ENCODE results near the gene TEPSIN.

The TEPSIN gene

GRCh38 chr17:81234940-81235821 is 3.7 kb downstream of the TEPSIN start:
- H3K79me2 ChIP-seq (ENCODE audit: insufficient read depth, low read length), result peaks cover 21% of the 10 kb centered on the region
- H4K20me1 ChIP-seq (ENCODE audit: low read depth, low read length), result no peaks in the 10 kb centered on the region
- TF ChIP-seq EZH2phosphoT487 (conservative IDR thresholded peaks at IDR 0.05; ENCODE audit: low read length) (no peak), CTCF (IDR thresholded peaks at IDR 0.05; ENCODE audit: insufficient read depth, low read length, poor library complexity, severe bottlenecking) (no peak)
- no peaks in the 10 kb centered on the region for H3K9me2 ChIP-seq (replicated peaks; ENCODE audit: insufficient read depth, low read length)
- H3K9ac ChIP-seq (ENCODE audit: low read length), result no peak overlapping the region
- no peaks in the 10 kb centered on the region for H3K27me3 ChIP-seq (ENCODE audit: low read length)
- no peak overlapping the region for H3K27ac ChIP-seq (ENCODE audit: low read depth, low read length)
- H2AFZ ChIP-seq (ENCODE audit: low read depth, low read length, severe bottlenecking), result no peak overlapping the region
- no peak overlapping the region for H3K4me2 ChIP-seq (ENCODE audit: low read depth, low read length, poor library complexity, severe bottlenecking)
- H3K36me3 ChIP-seq (ENCODE audit: low read length), result no peaks in the 10 kb centered on the region
- H3K4me3 ChIP-seq (ENCODE audit: insufficient read depth, low read length, poor library complexity, severe bottlenecking), result no peak overlapping the region
- no peaks in the 10 kb centered on the region for H3F3A ChIP-seq (ENCODE audit: insufficient read depth)
- H3K9me3 ChIP-seq (ENCODE audit: insufficient read depth, low read length), result no peaks in the 10 kb centered on the region

- no peaks in the 10 kb centered on the region for H3F3A ChIP-seq (ENCODE audit: insufficient read depth)
- H3K9ac ChIP-seq (ENCODE audit: low read length), result no peak overlapping the region
- H3K9me3 ChIP-seq (ENCODE audit: insufficient read depth, low read length), result no peaks in the 10 kb centered on the region
- peaks cover 14% of the 10 kb centered on the region for H3K79me2 ChIP-seq (ENCODE audit: insufficient read depth, low read length)
- no peaks in the 10 kb centered on the region for H3K9me2 ChIP-seq (replicated peaks; ENCODE audit: insufficient read depth, low read length)
- no peak overlapping the region for H2AFZ ChIP-seq (ENCODE audit: low read depth, low read length, severe bottlenecking)
- no peak overlapping the region for H3K27ac ChIP-seq (ENCODE audit: low read depth, low read length)
- H3K36me3 ChIP-seq (ENCODE audit: low read length), result no peaks in the 10 kb centered on the region
- H3K27me3 ChIP-seq (ENCODE audit: low read length), result no peaks in the 10 kb centered on the region
- no peak overlapping the region for H3K4me3 ChIP-seq (ENCODE audit: insufficient read depth, low read length, poor library complexity, severe bottlenecking)
- H3K4me2 ChIP-seq (ENCODE audit: low read depth, low read length, poor library complexity, severe bottlenecking), result no peak overlapping the region
- TF ChIP-seq EZH2phosphoT487 (conservative IDR thresholded peaks at IDR 0.05; ENCODE audit: low read length), result no peak
- TF ChIP-seq CTCF (IDR thresholded peaks at IDR 0.05; ENCODE audit: insufficient read depth, low read length, poor library complexity, severe bottlenecking), result no peak
- H4K20me1 ChIP-seq (ENCODE audit: low read depth, low read length), result no peaks in the 10 kb centered on the region
Observed at GRCh38 chr17:81234506-81234855, 4.4 kb downstream of the TEPSIN start.

- Histone ChIP-seq H3K9me3 (ENCODE audit: insufficient read depth, low read length) (no peaks in the 10 kb centered on the region), H3K36me3 (ENCODE audit: low read length) (no peaks in the 10 kb centered on the region), H3F3A (ENCODE audit: insufficient read depth) (no peaks in the 10 kb centered on the region), H3K4me2 (ENCODE audit: low read depth, low read length, poor library complexity, severe bottlenecking) (no peak overlapping the region), H2AFZ (ENCODE audit: low read depth, low read length, severe bottlenecking) (no peak overlapping the region), H3K27ac (ENCODE audit: low read depth, low read length) (no peak overlapping the region), H3K9me2 (replicated peaks; ENCODE audit: insufficient read depth, low read length) (no peaks in the 10 kb centered on the region), H3K79me2 (ENCODE audit: insufficient read depth, low read length) (peaks cover 13% of the 10 kb centered on the region), H4K20me1 (ENCODE audit: low read depth, low read length) (no peaks in the 10 kb centered on the region), H3K4me3 (ENCODE audit: insufficient read depth, low read length, poor library complexity, severe bottlenecking) (no peak overlapping the region), H3K9ac (ENCODE audit: low read length) (no peak overlapping the region), H3K27me3 (ENCODE audit: low read length) (no peaks in the 10 kb centered on the region)
- no peak for TF ChIP-seq CTCF (IDR thresholded peaks at IDR 0.05; ENCODE audit: insufficient read depth, low read length, poor library complexity, severe bottlenecking)
- TF ChIP-seq EZH2phosphoT487 (conservative IDR thresholded peaks at IDR 0.05; ENCODE audit: low read length), result no peak
Observed at GRCh38 chr17:81233811-81234505, 4.9 kb downstream of the TEPSIN start.
